HEK293T (cell line): ENCODE results near the gene SLC6A11.

Experiments
- CTCF ChIA-PET: fragments of 350-600 bp; formaldehyde crosslinking; extraction: SDS; loops from one replicate; lab custom pipeline; 2021; ENCODE audit warnings: antibody characterized with exemption, inconsistent platforms; lab: Yijun Ruan, JAX
- POLR2A ChIA-PET: fragments of 350-600 bp; formaldehyde crosslinking; extraction: SDS; loops from one replicate; lab custom pipeline; 2020; ENCODE audit warnings: antibody characterized with exemption, inconsistent platforms; lab: Yijun Ruan, JAX
- DNase-seq: peaks from one replicate; pipeline ENCODE4 v3.0.0; 2012; ENCODE audit warnings: mixed read lengths; ENCODE audit errors: extremely low spot score
- ARNT ChIP-seq: fragments of 450-650 bp; IDR thresholded peaks from 2 replicates; pipeline ENCODE4 v1.6.1; 2017; ENCODE audit warnings: mild to moderate bottlenecking
- BHLHE40 ChIP-seq: fragments of 450-650 bp; IDR thresholded peaks from 2 replicates; pipeline ENCODE4 v1.6.1; 2016; ENCODE audit warnings: mild to moderate bottlenecking, moderate library complexity, borderline replicate concordance
- CTBP1 ChIP-seq: fragments of 450-650 bp; IDR thresholded peaks from 2 replicates; pipeline ENCODE4 v1.6.1; 2016; ENCODE audit warnings: borderline replicate concordance
- ELF4 ChIP-seq: fragments of 450-650 bp; IDR thresholded peaks from 2 replicates; pipeline ENCODE4 v1.6.1; 2017; ENCODE audit warnings: antibody characterized with exemption
- FOXA1 ChIP-seq: fragments of 450-650 bp; IDR thresholded peaks from 2 replicates; pipeline ENCODE4 v1.6.1; 2016; ENCODE audit warnings: mild to moderate bottlenecking
- FOXK2 ChIP-seq: fragments of 450-650 bp; IDR thresholded peaks from 2 replicates; pipeline ENCODE4 v1.6.1; 2016; ENCODE audit warnings: mild to moderate bottlenecking
- FOXM1 ChIP-seq: fragments of 450-650 bp; IDR thresholded peaks from 2 replicates; pipeline ENCODE4 v1.6.1; 2017; ENCODE audit warnings: mild to moderate bottlenecking, borderline replicate concordance
- HDGF ChIP-seq: fragments of 450-650 bp; IDR thresholded peaks from 2 replicates; pipeline ENCODE4 v1.6.1; 2017; ENCODE audit warnings: antibody characterized with exemption, borderline replicate concordance
- L3MBTL2 ChIP-seq: fragments of 450-650 bp; conservative IDR thresholded peaks from 2 replicates; pipeline ENCODE4 v1.6.1; 2016; ENCODE audit warnings: mild to moderate bottlenecking
- LEF1 ChIP-seq: fragments of 450-650 bp; IDR thresholded peaks from 2 replicates; pipeline ENCODE4 v1.6.1; 2017; ENCODE audit warnings: mild to moderate bottlenecking, borderline replicate concordance
- NFRKB ChIP-seq: fragments of 450-650 bp; IDR thresholded peaks from 2 replicates; pipeline ENCODE4 v1.6.1; 2016; ENCODE audit warnings: mild to moderate bottlenecking, moderate library complexity
- PKNOX1 ChIP-seq: fragments of 450-650 bp; IDR thresholded peaks from 2 replicates; pipeline ENCODE4 v1.6.1; 2016
- SP1 ChIP-seq: fragments of 450-650 bp; IDR thresholded peaks from 2 replicates; pipeline ENCODE4 v1.6.1; 2017
- SUZ12 ChIP-seq: fragments of 450-650 bp; IDR thresholded peaks from 2 replicates; pipeline ENCODE4 v1.6.1; 2016; ENCODE audit warnings: mild to moderate bottlenecking
- TARDBP ChIP-seq: fragments of 450-650 bp; IDR thresholded peaks from 2 replicates; pipeline ENCODE4 v1.6.1; 2016
- ZNF384 ChIP-seq: fragments of 450-650 bp; IDR thresholded peaks from 2 replicates; pipeline ENCODE4 v1.6.1; 2016

The SLC6A11 gene

GRCh38 chr3:10816019-10816862 lies at the start of gene SLC6A11:
Gene SLC6A11, plus strand, starts transcription at chr3:10816228. Its CDS starts 38 bp downstream, at chr3:10816266.
- ChIA-PET CTCF (no interaction called here), POLR2A (interaction anchor here (0.7 to 1.0 kb wide), 2 partner anchors 8 to 18 kb away, joined by 3 read pairs; no protein-coding TSS in a partner anchor)
- peak; percentile 40 for DNase-seq
- TF ChIP-seq FOXK2: no peak
- no peak for TF ChIP-seq TARDBP
- no peak for TF ChIP-seq FOXA1
- TF ChIP-seq FOXM1: no peak
- no peak for TF ChIP-seq ZNF384
- TF ChIP-seq PKNOX1: no peak
- no peak for TF ChIP-seq ELF4
- TF ChIP-seq SUZ12: no peak
- TF ChIP-seq NFRKB: no peak
- no peak for TF ChIP-seq L3MBTL2
- no peak for TF ChIP-seq SP1
- no peak for TF ChIP-seq CTBP1
- TF ChIP-seq BHLHE40: no peak
- TF ChIP-seq HDGF: no peak
- TF ChIP-seq ARNT: no peak
- TF ChIP-seq LEF1: no peak

GRCh38 chr3:10768708-10769394 lies 47.2 kb upstream of the SLC6A11 start:
- TF ChIP-seq FOXA1: no peak
- TF ChIP-seq FOXM1: no peak
- TF ChIP-seq FOXK2: no peak
- TF ChIP-seq LEF1: no peak
- no peak for TF ChIP-seq L3MBTL2
- no peak for TF ChIP-seq CTBP1
- TF ChIP-seq ARNT: no peak
- TF ChIP-seq BHLHE40: no peak
- no peak for TF ChIP-seq SUZ12
- no peak for TF ChIP-seq HDGF
- TF ChIP-seq ZNF384: no peak
- no peak for TF ChIP-seq NFRKB
- no peak for TF ChIP-seq PKNOX1
- no peak for TF ChIP-seq ELF4
- TF ChIP-seq TARDBP: no peak
- no peak for TF ChIP-seq SP1
- ChIA-PET CTCF (interaction anchor here (1.7 kb wide), 1 partner anchor 10 kb away, joined by 4 read pairs; no protein-coding TSS in a partner anchor), POLR2A (no interaction called here)
- no peak for DNase-seq

- CTCF ChIA-PET: interaction anchor here (1.7 kb wide), 1 partner anchor 12 kb away, joined by 4 read pairs; no protein-coding TSS in a partner anchor
- TF ChIP-seq SUZ12 (no peak), HDGF (no peak), SP1 (no peak), BHLHE40 (no peak)
- POLR2A ChIA-PET: no interaction called here
- DNase-seq: no peak
These were observed 45.5 kb upstream of the SLC6A11 start for GRCh38 chr3:10770547-10770946.

- no peak for DNase-seq
- CTCF ChIA-PET: interaction anchor here (1.7 kb wide), 1 partner anchor 12 kb away, joined by 4 read pairs; no protein-coding TSS in a partner anchor
- no peak for TF ChIP-seq ELF4
- no peak for TF ChIP-seq FOXM1
- no peak for TF ChIP-seq BHLHE40
- TF ChIP-seq SUZ12: no peak
- no peak for TF ChIP-seq SP1
- no peak for TF ChIP-seq LEF1
- no peak for TF ChIP-seq ARNT
- no peak for TF ChIP-seq TARDBP
- TF ChIP-seq L3MBTL2: no peak
- no peak for TF ChIP-seq HDGF
- no peak for TF ChIP-seq ZNF384
- no peak for TF ChIP-seq NFRKB
- TF ChIP-seq FOXK2: no peak
- TF ChIP-seq FOXA1: no peak
- no peak for TF ChIP-seq PKNOX1
- TF ChIP-seq CTBP1: no peak
- POLR2A ChIA-PET: no interaction called here
These were observed 45.0 kb upstream of the SLC6A11 start for GRCh38 chr3:10770981-10771380.

GRCh38 chr3:10771486-10772270 lies 44.4 kb upstream of the SLC6A11 start:
- TF ChIP-seq ARNT: no peak
- TF ChIP-seq FOXA1: no peak
- no peak for TF ChIP-seq LEF1
- no peak for TF ChIP-seq NFRKB
- TF ChIP-seq FOXM1: no peak
- TF ChIP-seq TARDBP: no peak
- TF ChIP-seq SP1: no peak
- TF ChIP-seq PKNOX1: no peak
- no peak for TF ChIP-seq ZNF384
- TF ChIP-seq HDGF: no peak
- no peak for TF ChIP-seq L3MBTL2
- TF ChIP-seq SUZ12: no peak
- TF ChIP-seq BHLHE40: no peak
- DNase-seq: no peak
- POLR2A ChIA-PET: no interaction called here
- CTCF ChIA-PET: interaction anchor here (1.0 to 1.8 kb wide), 2 partner anchors 8 to 43 kb away, joined by 4 to 6 read pairs; no protein-coding TSS in a partner anchor
